ENCODE data around the gene NTN3.

DNA sequence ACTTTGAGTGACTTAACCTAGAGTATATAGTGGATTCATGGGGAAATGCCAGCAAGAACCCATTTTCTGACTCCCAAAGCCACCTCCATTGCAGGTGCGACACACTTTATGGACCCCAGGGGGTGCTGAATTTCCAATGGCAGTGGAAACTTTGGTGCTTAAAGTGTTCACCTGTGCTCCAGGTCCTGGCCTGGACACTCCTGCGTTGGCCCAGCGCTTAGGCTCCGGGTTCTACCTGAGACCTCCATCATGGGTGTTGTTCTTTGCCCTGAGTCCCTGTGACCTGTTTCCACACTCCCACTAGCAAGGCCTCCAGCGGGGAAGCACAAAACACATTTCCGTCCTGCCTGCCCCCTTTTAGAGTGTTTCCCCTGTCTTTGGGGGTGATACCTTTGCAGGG is 38.8 kb upstream of the NTN3 start:
- TF ChIP-seq, protein P1, sequence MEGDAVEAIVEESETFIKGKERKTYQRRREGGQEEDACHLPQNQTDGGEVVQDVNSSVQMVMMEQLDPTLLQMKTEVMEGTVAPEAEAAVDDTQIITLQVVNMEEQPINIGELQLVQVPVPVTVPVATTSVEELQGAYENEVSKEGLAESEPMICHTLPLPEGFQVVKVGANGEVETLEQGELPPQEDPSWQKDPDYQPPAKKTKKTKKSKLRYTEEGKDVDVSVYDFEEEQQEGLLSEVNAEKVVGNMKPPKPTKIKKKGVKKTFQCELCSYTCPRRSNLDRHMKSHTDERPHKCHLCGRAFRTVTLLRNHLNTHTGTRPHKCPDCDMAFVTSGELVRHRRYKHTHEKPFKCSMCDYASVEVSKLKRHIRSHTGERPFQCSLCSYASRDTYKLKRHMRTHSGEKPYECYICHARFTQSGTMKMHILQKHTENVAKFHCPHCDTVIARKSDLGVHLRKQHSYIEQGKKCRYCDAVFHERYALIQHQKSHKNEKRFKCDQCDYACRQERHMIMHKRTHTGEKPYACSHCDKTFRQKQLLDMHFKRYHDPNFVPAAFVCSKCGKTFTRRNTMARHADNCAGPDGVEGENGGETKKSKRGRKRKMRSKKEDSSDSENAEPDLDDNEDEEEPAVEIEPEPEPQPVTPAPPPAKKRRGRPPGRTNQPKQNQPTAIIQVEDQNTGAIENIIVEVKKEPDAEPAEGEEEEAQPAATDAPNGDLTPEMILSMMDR (IDR thresholded peaks at IDR 0.05): no peak
- TF ChIP-seq POLR2A (IDR thresholded peaks at IDR 0.05): no peak

Data from heart left ventricle (tissue), 13 donors.